Activated CD8-positive, alpha-beta memory T cell treated with anti-CD3 and anti-CD28 coated beads, Interleukin-2, amount 50 U/mL, for 24 hours (primary cell): Measurements from ENCODE around the gene TCF7L1.

Experiments used
- DNase-seq: peaks from one replicate; pipeline ENCODE4 v3.0.0-alpha.2; 2020; ENCODE audit errors: extremely low read depth

Gene TCF7L1

GRCh38 chr2:85163675-85164074 is 30.5 kb downstream of the TCF7L1 start:
- no peak for DNase-seq

- DNase-seq: no peak
These were observed 31.0 kb downstream of the TCF7L1 start for GRCh38 chr2:85164145-85164569.

GRCh38 chr2:85165088-85165690 is 32.0 kb downstream of the TCF7L1 start:
- no peak for DNase-seq

DNA sequence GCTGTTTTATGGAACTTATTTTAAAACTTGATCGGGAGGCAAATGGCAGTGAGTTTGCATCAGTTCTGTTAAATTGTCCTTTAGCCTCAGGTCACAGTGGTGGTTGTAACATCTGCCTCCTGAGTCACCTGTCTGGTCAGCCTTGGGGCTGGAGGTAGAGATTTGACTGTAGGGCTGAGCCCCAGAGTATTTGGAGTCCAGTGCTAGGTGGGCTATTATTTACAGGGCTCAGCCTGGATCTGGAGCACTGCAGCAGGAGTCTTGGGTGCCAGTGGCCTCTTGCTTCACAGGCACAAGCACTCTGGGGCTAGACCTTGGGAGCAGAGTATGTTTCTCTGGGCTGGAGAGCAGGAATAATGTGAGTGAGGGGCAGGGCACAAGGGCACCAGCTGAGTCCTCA is 32.8 kb downstream of the TCF7L1 start:
- no peak for DNase-seq

DNA sequence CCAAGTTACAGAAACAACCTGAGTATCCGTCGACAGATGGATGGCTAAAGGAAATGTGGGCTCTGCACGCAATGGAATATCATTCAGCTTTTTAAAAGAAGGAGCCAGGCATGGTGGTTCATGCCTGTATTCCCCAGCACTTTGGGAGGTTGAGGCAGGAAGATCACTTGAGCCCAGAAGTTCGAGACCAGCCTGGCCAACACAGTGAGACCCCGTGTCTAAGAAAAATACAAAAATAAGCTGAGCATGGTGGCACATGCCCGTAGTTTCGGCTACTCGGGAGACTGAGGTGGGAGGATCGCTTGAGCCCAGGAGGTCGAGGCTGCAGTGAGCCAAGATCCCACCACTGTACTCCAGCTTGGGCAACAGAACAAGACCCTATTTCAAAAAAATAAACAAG is 34.3 kb downstream of the TCF7L1 start:
- no peak for DNase-seq

DNA sequence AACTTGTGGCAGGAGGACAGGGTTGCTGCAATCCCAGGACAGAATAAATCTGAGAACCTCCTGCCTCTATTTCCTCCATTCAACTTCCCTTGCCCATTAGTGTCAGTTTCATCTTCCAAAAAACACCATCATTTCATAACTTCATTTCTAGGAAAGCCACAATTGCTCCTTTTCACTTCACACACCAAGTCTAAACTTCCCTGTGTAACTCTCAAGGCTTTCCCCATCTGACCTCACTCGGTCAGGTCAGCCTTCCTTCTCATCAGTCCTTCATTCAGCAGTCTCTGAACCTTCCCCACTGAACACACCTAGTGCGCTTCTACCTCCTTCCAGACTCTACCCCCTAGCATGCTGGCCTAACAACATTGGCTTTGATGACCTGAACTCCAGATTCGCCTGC is 35.8 kb downstream of the TCF7L1 start:
- no peak for DNase-seq

- DNase-seq: no peak
These were observed 36.4 kb downstream of the TCF7L1 start for GRCh38 chr2:85169581-85169980.

DNA sequence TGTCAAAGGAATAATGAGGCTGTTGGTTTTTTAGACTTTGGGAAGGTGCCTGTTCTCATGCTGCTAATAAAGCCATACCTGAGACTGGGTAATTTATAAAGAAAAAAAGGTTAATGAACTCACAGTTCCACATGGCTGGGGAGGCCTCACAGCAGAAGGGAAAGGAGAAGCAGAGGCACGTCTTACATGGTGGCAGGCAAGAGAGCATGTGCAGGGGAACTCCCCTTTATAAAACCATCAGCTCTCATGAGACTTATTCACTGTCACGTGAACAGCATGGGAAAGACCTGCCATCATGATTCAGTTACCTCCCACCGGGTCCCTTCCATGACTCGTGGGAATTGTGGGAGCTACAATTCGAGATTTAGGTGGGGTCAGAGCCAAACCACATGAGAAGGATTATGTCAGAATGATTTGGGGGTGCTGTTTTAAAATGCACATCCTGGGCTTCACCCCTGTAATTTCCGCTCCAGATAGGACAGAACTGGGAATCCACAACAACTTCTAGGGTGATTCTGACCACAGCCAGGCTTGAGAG is 37.8 kb downstream of the TCF7L1 start:
- DNase-seq: no peak

GRCh38 chr2:85171916-85172315 is 38.7 kb downstream of the TCF7L1 start:
- DNase-seq: no peak

DNA sequence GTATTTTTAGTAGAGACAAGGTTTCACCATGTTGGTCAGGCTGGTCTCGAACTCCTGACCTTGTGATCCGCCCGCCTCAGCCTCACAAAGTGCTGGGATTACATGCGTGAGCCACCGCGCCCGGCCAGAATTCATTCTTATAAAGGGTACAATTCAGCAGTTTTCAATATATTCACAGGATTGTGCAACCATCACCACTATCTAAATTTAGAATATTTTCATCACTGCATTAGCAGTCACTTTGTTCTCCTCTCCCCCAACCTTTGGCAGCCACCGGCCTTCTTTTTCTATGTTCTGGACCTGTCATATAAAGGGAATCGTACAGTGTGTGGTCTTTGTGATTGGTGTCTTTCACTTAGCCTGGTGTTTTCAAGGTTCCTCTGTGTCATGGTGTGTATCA is 40.7 kb downstream of the TCF7L1 start:
- no peak for DNase-seq

DNA sequence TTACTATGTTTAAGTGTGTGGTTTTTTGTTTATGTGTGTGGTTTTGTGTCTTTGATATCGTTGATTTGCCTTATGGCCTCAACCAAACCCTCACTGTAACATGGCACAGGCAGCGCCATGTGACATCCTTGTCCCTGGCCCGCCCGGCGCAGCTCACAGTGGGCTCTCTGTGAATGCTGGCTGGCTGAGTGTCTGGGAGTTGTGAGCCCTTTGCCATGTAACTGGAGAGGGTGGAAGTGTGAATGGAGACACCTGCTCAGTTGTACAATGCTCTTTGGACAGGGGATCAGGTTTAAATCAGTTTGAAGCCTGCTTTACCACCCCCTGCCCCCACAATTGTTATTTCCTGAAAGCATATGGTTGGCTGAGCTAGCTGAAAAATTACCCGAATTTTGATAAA is 41.8 kb downstream of the TCF7L1 start:
- DNase-seq: no peak

GRCh38 chr2:85175369-85176299 is 42.4 kb downstream of the TCF7L1 start:
- no peak for DNase-seq

- no peak for DNase-seq
These were observed 44.0 kb downstream of the TCF7L1 start for GRCh38 chr2:85177031-85177824.

- DNase-seq: no peak
These were observed 45.0 kb downstream of the TCF7L1 start for GRCh38 chr2:85178154-85178553.

- no peak for DNase-seq
These were observed 45.8 kb downstream of the TCF7L1 start for GRCh38 chr2:85178980-85179411.

- no peak for DNase-seq
These were observed 46.3 kb downstream of the TCF7L1 start for GRCh38 chr2:85179541-85179940.

- no peak for DNase-seq
These were observed 47.3 kb downstream of the TCF7L1 start for GRCh38 chr2:85180322-85181133.

DNA sequence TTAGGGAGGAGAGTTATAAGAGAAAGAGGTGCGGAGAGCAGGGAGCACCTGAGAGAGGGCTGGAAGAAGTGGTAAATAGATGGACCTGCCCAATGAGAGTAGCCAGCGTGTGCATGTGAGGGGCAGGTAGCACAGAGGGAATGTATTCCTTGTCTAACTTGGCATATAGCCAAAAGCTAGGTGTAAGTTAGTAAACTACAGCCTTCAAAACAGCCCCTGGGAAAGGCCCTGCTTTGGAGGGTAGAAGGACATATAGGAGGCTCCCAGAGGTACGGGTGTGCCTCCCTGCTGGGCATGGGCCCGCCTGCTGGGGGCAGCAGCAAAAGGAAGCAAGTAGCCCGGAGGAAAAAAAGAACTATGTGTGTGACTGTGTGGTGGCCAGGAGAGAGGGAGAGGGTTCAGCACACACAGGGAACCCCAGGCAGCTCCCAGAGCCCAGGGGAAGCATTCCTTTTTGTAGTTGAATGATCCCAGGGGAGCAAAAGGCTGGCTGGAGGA is 48.0 kb downstream of the TCF7L1 start:
- DNase-seq: no peak

GRCh38 chr2:85181844-85182456 is 48.8 kb downstream of the TCF7L1 start:
- DNase-seq: no peak

DNA sequence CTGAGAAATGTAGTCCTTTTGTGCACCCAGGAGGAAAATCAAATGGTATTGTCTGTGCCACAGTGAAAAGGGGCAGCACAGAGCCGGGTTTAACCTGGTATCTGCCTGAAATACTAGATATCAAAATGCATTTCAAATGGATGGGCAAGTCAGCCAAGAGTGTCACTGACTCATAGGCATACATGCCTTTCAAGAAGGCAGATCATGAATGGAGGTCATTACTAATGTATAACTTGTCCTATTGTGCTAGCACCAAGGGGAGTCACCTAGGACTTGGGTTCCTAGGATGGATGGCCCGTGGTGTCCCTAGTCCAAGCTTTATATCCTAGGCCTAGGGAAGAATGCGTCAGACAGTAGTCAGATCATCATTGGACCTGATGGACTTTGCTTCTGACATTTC is 49.9 kb downstream of the TCF7L1 start:
- DNase-seq: no peak

- no peak for DNase-seq
These were observed 50.3 kb downstream of the TCF7L1 start for GRCh38 chr2:85183479-85183878.
